Measurements from ENCODE around the gene PEX13. TPM values are rescaled to one million over a fixed set of nuclear protein-coding genes. Genes with fewer than 3 reads are reported as not detected.
"Not testable (repeated sequence)": the region's sequence is repeated elsewhere in the genome, so short reads cannot be mapped to it uniquely, and the experiment has no call there.

The PEX13 gene, protein sequence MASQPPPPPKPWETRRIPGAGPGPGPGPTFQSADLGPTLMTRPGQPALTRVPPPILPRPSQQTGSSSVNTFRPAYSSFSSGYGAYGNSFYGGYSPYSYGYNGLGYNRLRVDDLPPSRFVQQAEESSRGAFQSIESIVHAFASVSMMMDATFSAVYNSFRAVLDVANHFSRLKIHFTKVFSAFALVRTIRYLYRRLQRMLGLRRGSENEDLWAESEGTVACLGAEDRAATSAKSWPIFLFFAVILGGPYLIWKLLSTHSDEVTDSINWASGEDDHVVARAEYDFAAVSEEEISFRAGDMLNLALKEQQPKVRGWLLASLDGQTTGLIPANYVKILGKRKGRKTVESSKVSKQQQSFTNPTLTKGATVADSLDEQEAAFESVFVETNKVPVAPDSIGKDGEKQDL
- total RNA-seq (2014; rRNA removed; shearing (Covaris generic)) = 37.9 and 40.0 TPM in 2 replicates

DNA sequence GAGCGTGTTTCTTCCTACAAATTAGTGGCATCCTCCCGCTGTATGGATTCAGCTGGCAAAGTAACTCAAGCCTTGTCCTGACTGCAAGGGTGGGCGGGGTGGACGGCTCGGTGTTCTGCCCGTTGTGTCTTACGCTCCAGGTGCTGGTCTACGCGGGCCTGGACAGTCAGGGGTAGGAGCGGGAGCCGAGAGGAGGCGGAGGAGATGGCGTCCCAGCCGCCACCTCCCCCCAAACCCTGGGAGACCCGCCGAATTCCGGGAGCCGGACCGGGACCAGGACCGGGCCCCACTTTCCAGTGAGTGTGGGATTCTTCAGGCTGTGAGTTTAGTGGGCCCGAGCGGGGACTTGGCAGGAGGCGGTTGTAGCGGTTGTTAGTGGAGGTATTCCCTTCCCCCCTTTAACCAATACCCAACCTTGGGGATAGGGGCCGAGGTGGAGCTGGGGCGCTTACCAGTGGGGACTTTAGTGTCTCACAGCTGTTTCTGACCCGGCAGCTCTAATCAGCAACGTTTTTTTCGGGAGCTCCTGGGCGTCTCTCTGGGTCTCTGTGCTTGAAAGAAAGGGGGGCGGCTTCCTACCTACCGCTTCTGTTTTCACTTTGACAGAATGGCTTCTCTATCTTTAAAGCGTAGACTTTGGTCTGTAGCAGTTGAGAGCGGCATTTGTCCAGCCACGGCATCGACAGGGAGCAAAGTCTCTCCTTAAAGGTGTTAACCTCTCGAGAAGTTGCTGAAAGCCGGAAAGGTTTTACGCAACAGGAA is at the start of gene PEX13, which contains the start of gene PUS10:
TSS of gene PEX13 (plus strand) at position 165 of the 762 bp plus-strand sequence. CDS start at position 205, 40 bp downstream.
TSS of gene PUS10 (minus strand) at position 700 of the 762 bp plus-strand sequence. CDS start 6,365 bp downstream, outside the sequence.
- peak; percentile 88 to 91 for DNase-seq
- H3K36me3 ChIP-seq = peaks cover 4% of the 10 kb centered on the region
- H3K27me3 ChIP-seq = no peaks in the 10 kb centered on the region
- peak within 1 kb of the TSS; percentile 82 for H3K4me3 ChIP-seq
- 0 out of 2 replicates have a peak, but pooled peaks cover 3% of the 10 kb centered on the region for H3K9me3 ChIP-seq (replicated peaks)
- H3K27ac ChIP-seq = peak within 1 kb of the TSS; percentile 75
- no peaks in the 10 kb centered on the region for H3K4me1 ChIP-seq

DNA sequence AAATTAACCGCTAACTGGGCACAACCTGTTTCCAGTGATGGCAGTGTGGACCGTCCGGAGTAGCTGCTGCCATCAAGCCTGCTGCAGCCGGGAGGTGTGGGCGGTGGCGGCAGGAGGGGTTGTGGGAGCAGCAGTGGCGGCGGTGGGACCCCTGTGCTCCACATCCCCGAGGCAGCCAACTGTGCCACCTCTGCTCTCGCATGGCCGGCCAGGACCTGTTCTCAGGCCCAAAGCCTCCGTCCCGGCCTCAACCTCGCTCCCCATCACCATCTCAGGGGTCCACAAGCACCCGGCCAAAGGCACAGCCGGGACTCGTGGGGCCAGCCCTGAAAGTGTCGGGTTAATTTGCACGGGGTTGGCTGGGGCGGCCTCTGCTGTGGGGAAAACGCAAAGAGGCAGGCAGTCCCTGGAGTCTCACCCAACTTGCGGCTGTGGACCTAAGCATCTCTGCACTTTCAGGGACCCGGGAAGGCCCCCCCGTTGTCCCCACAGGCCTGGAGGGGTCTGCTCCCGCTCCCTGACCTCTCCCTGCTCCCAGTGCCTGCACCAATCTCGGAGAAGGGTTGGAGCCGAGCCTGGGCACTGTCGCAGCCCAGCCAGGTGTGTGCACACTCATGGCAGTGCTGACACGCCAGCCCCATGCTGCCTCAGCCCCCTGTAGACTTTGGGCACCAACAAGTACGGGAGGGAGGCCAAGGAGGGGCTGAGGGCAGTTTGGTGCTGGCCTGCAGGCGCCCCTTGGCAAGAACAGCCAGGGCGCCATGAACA is 44.4 kb upstream of the PEX13 start:
- Histone ChIP-seq H3K27me3 (no peaks in the 10 kb centered on the region), H3K4me1 (no peaks in the 10 kb centered on the region), H3K36me3 (no peaks in the 10 kb centered on the region), H3K4me3 (no peak overlapping the region), H3K27ac (no peak overlapping the region), H3K9me3 (replicated peaks) (no peaks in the 10 kb centered on the region)
- DNase-seq = no peak

- Histone ChIP-seq H3K4me1 (no peaks in the 10 kb centered on the region), H3K27me3 (no peaks in the 10 kb centered on the region), H3K27ac (no peak overlapping the region), H3K36me3 (no peaks in the 10 kb centered on the region), H3K4me3 (no peak overlapping the region), H3K9me3 (replicated peaks) (no peaks in the 10 kb centered on the region)
- DNase-seq = no peak
Observed at GRCh38 chr2:60973705-60974104, 43.8 kb upstream of the PEX13 start.

DNA sequence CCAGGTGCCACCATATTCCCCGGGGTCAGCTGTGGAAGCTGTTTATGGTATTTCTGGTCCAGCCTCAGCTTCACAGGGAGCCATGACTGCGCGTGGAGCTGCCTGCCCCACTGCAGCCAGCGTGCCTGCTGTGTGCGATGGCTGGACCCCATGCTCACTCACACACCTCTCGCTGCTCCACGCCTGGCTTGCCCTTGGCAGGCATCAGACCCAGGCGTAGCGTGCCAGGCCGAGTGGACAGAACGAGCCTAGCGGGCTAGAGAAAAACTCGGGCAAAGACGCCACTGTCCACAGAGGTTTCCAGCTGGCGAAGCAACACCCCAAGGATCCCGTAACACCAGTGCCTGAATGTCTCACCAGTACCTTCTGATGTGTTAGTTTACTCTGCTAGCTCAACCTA is 42.9 kb upstream of the PEX13 start:
- no peaks in the 10 kb centered on the region for H3K27me3 ChIP-seq
- no peaks in the 10 kb centered on the region for H3K36me3 ChIP-seq
- no peak overlapping the region for H3K4me3 ChIP-seq
- no peak overlapping the region for H3K27ac ChIP-seq
- H3K4me1 ChIP-seq = no peaks in the 10 kb centered on the region
- no peak for DNase-seq
- no peaks in the 10 kb centered on the region for H3K9me3 ChIP-seq (replicated peaks)

DNA sequence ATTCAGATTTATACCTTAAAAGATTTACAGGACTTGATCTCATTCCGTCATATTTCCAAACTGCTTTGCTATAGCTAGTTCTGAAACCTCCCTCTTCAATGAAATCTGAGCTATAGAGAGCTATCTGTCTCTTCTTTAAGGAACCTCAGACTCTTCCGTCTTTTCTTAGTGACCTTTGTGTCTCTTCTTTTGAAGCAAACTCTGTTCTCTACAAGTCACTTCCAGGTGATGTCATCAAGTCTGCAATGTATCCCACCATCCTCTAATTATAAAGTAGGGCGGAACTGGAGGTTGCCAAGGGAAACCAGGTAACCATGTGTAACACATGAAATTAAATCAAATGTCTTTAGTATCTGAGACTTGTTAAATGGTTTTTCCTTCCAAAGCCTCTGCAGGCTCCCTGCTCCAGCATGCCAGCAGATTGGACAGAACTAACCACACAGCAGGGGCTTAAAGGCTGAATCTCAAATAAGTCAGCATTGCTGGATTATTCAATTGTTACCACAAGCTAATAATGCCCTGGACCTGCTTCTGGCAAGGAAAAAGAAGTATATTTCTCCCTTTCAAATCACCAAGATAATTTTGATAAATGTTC is 41.2 kb upstream of the PEX13 start:
- Histone ChIP-seq H3K27me3 (no peaks in the 10 kb centered on the region), H3K27ac (no peak overlapping the region), H3K4me1 (no peaks in the 10 kb centered on the region), H3K36me3 (no peaks in the 10 kb centered on the region), H3K4me3 (no peak overlapping the region), H3K9me3 (replicated peaks) (no peaks in the 10 kb centered on the region)
- DNase-seq = no peak

GRCh38 chr2:60976875-60977561 is 40.5 kb upstream of the PEX13 start:
- H3K27me3 ChIP-seq = no peaks in the 10 kb centered on the region
- H3K36me3 ChIP-seq = no peaks in the 10 kb centered on the region
- H3K4me3 ChIP-seq = no peak overlapping the region
- H3K9me3 ChIP-seq (replicated peaks) = no peaks in the 10 kb centered on the region
- no peaks in the 10 kb centered on the region for H3K4me1 ChIP-seq
- no peak overlapping the region for H3K27ac ChIP-seq
- DNase-seq = no peak

GRCh38 chr2:60977562-60977895 is 40.0 kb upstream of the PEX13 start:
- Histone ChIP-seq H3K27me3 (no peaks in the 10 kb centered on the region), H3K4me3 (no peak overlapping the region), H3K4me1 (no peaks in the 10 kb centered on the region), H3K36me3 (no peaks in the 10 kb centered on the region), H3K9me3 (replicated peaks) (no peaks in the 10 kb centered on the region), H3K27ac (no peak overlapping the region)
- no peak for DNase-seq

- Histone ChIP-seq H3K27me3 (no peaks in the 10 kb centered on the region), H3K36me3 (no peaks in the 10 kb centered on the region), H3K4me3 (no peak overlapping the region), H3K4me1 (no peaks in the 10 kb centered on the region), H3K27ac (no peak overlapping the region), H3K9me3 (replicated peaks) (no peaks in the 10 kb centered on the region)
- no peak for DNase-seq
Observed at GRCh38 chr2:60979231-60979630, 38.3 kb upstream of the PEX13 start.

DNA sequence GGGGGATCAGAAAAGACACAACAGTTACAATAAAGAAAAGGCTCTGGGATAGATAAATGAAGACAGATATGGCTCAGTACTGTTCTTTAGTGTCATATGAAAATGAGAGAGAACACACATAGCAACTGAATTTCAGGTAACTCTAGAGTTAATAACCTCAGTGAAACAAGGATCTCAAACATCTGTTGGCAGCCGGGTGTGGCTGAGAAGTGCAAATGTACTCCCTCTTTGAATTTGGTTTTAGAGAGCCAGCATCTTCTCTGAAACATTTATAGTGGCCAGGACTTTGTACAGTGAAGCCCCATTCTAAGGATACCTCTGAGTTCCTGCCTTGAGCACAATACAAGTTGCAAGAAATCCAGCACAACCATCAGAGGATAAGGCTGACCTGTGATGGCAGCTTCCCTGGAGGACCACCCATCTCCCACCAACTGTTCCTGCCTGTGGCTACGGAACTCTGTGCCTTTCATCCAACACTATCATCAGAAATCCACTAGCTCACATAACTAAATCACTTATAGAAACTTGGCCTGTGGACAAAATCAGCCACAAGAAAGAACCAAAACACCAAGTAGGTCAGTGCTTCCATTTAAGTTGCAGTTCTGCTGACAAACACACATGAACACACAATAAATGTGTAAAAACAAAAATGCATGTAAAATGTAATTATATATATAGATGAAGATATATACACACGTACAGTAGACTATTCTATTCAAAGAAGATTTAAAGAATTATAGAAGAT is 37.3 kb upstream of the PEX13 start:
- no peak overlapping the region for H3K27ac ChIP-seq
- no peaks in the 10 kb centered on the region for H3K36me3 ChIP-seq
- no peaks in the 10 kb centered on the region for H3K27me3 ChIP-seq
- no peaks in the 10 kb centered on the region for H3K4me1 ChIP-seq
- H3K9me3 ChIP-seq (replicated peaks) = no peaks in the 10 kb centered on the region
- H3K4me3 ChIP-seq = no peak overlapping the region
- DNase-seq = no peak

- DNase-seq; H3K9me3 ChIP-seq (replicated peaks); H3K27ac ChIP-seq; H3K27me3 ChIP-seq; H3K4me3 ChIP-seq; H3K4me1 ChIP-seq; H3K36me3 ChIP-seq: not testable (repeated sequence)
Observed at GRCh38 chr2:60982066-60982465, 35.5 kb upstream of the PEX13 start.

DNA sequence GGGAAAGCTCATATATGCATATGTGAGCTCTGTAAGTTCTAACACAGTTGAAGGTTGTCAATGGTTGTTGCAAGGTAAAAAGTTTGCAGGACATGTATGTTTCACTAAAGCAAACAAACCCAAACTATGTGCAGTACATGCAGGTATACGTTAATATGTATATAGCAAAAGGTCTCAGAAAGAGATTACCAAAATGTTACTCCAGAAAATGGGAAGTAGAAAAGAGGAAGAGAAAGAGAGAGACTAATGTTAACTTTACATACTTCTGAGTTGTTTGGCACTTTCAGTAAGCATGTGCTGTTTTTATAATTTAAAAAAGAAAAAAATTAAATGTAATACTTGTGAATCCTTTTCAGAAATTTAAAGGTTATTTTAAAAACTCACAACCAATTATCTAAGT is 32.8 kb upstream of the PEX13 start:
- H3K4me3 ChIP-seq = no peak overlapping the region
- no peak overlapping the region for H3K27ac ChIP-seq
- H3K27me3 ChIP-seq = no peaks in the 10 kb centered on the region
- no peaks in the 10 kb centered on the region for H3K9me3 ChIP-seq (replicated peaks)
- H3K4me1 ChIP-seq = no peaks in the 10 kb centered on the region
- H3K36me3 ChIP-seq = no peaks in the 10 kb centered on the region
- no peak for DNase-seq

GRCh38 chr2:60987041-60987440 is 30.5 kb upstream of the PEX13 start:
- Histone ChIP-seq H3K4me1 (no peaks in the 10 kb centered on the region), H3K36me3 (no peaks in the 10 kb centered on the region), H3K4me3 (no peak overlapping the region), H3K27ac (no peak overlapping the region), H3K27me3 (no peaks in the 10 kb centered on the region), H3K9me3 (replicated peaks) (peaks cover 8% of the 10 kb centered on the region)
- DNase-seq = peak in 1 of 2 experiments; percentile 18

- DNase-seq = not testable (repeated sequence)
- H3K9me3 ChIP-seq (replicated peaks) = peaks cover 11% of the 10 kb centered on the region
Observed at GRCh38 chr2:60987656-60988055, 29.9 kb upstream of the PEX13 start.

More at GRCh38 chr2:60987656-60988055, 29.9 kb upstream of the PEX13 start:
- H3K27ac ChIP-seq, H3K36me3 ChIP-seq, H3K4me1 ChIP-seq, H3K4me3 ChIP-seq, H3K27me3 ChIP-seq: not testable (repeated sequence)
